NCI-H524 treated with DMSO at 0.1 percent for 48 hours (cell line): Measurements from ENCODE around the gene RSAD2.
"Not testable (repeated sequence)": the region's sequence is repeated elsewhere in the genome, so short reads cannot be mapped to it uniquely, and the experiment has no call there.

ENCODE experiments used
- DNase-seq: peaks from one replicate; lab custom pipeline; 2025; lab: John Stamatoyannopoulos, UW

The RSAD2 gene, protein sequence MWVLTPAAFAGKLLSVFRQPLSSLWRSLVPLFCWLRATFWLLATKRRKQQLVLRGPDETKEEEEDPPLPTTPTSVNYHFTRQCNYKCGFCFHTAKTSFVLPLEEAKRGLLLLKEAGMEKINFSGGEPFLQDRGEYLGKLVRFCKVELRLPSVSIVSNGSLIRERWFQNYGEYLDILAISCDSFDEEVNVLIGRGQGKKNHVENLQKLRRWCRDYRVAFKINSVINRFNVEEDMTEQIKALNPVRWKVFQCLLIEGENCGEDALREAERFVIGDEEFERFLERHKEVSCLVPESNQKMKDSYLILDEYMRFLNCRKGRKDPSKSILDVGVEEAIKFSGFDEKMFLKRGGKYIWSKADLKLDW

GRCh38 chr2:6877402-6878304 lies at the start of gene RSAD2:
RSAD2 (plus strand) TSS chr2:6877777; CDS start chr2:6877801, 24 bp downstream.
- DNase-seq, result no peak

DNA sequence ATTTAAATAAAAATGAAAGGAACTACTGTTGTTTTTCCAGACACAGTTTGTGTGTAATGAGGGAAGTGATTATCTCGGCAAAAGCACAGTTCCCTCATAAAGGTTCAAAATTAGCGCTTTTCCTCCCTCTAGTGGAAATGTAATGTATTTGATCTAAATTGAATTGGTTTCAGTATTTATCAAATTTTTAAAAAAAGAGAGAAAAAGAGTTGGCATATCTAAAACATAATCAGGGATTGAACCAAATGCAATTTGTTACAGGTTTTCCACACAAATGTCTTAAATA lies 49.3 kb upstream of the RSAD2 start:
- DNase-seq, result peak; percentile 19

DNA sequence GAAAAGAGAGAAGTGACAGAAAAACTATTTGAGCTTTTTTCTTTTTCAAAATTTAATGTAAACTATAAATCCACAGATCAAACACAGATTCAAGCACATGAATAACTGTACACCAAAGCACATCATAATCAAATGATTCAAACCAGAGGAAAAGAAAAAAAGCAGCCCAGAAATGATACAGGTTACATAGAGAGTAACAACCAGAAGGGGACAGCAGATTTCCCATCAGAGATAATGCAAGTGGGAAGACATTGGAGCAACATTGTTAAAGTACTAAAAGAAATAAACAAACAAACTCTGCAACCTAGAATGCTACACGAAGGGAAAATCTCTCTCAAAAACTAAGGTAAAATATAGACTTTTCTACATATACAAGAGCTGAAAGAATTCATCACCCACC lies 46.3 kb upstream of the RSAD2 start:
- DNase-seq, result no peak

DNA sequence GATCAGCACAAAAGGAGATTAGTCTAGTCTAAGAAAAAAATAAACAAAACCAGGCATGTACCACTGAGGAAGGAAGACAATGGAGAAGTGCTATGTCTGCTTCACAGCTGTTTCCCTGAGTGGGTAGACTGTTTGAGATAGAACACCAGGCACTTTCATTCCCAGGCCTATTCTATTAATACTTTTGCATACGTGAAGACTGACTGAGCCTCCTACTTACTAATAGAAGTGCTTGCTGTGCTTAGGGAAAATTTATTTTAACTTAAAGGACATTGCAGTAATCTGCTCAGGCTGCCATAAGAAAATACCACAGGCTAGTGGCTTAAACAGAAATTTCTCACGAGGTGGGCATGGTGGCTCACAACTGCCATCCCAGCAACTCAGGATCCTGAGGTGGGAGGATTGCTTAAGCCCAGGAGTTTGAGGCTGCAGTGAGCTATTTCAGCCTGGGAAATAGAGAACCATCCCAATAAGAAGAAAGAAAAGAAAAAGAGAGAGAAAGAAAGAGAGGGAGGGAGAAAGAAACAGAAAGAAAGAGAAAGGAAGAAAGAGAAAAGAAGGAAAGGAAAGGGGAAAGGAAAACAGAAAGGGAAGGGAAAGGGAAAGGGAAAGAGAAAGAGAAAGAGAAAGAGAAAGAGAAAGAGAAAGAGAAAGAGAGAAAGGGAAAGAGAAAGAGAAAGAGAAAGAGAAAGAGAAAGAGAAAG lies 44.8 kb upstream of the RSAD2 start:
- no peak for DNase-seq

- DNase-seq, result no peak
Observed at GRCh38 chr2:6833300-6833604, 44.3 kb upstream of the RSAD2 start.

DNA sequence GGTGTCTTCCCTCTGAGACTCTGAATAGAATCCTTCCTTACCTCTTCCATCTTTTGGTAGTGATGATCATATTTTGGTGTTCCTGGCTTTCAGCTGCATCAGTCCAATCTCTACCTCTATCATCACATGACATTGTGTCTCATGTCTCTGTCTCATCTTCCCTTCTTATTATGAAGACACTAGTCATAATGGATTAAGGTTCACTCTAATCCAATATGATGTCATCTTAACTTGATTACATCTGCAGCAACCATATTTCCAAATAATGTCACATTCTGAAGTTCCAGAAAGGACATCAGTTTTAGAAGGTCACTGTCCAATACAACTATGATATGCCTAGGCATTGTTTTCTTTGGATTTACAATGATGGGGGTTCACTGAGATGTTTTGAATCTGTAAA lies 43.4 kb upstream of the RSAD2 start:
- DNase-seq, result no peak

DNA sequence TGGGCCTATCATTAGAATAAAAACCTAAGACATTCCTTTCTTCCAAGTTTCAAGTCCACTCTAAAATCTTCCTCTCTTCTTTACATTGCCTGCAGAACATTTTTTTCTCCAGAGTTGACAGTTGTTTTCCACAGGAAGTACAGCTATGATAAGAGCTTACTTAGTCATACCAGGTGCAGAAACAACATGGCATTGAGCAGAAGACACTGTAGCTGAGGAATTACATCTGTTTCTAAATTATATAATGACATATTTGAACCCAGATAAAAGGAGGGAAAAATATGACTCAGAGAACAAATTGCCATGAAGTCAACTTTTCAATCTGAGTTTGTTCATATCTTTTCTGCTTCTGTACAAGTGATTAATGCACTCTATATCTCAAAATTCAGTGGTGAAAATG lies 42.1 kb upstream of the RSAD2 start:
- no peak for DNase-seq

DNA sequence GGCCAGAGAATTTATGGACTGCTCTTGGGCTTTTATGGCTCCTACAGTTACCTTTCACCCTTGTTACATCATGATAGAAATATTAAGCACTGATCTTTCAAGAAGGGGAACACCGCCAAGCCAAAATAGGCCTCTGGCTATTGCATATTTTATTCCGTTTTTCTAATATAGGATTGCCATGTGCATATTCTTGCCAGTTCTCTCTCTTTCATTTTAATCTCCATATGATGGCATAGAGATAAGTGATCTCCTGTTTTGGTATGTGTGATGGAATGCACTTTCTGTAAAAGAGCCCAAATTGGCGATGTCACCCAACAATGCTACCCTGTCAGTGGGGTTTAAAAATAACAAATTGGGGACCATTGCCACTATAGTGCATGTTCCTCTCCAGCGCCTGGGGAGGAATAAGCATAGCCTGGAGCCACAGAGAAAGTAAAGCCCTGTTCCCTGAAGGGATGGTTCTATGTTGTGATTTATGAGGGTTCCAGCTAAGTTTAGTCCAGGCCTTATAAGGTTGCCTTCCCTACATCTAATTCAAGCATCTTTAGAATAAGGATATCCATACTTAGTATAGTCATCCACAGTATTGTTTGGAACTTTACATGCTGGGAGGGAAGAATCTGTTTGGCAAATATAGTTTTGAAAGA lies 38.8 kb upstream of the RSAD2 start:
- DNase-seq, result no peak

DNA sequence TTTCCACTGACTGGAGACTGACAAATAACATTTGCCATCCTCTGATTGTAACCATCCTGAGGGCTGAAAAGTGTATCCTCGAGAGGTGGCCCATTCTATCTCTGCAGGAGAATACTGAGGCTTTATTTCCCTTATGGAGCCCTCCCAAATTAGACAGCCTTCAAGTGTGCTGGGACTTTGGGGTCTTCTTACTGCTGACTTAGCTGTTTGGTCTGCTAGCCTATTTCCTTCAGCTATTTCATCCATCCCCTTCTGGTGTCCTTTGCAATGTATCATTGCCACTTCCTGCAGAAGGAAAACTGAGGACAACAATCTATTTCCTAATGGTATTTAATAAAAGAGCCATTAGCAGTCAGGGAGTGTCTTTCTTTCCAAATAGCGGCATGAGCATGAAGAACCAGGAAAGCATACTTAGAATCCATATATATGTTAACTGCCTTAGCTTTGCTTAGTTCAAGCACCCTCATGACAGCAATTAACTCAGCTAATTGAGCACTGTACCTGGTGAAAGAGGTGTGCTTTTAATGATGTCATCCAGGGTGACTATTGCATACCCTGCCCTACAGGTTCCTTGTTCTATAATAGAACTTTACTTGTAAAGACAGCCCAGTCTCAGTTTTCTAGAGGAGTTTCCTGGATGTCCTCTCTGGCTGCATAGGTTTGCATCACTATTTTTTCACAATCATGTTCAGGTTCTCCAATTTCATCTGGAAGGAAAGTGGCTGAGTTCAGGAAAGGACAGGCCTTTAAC lies 35.9 kb upstream of the RSAD2 start:
- no peak for DNase-seq

DNA sequence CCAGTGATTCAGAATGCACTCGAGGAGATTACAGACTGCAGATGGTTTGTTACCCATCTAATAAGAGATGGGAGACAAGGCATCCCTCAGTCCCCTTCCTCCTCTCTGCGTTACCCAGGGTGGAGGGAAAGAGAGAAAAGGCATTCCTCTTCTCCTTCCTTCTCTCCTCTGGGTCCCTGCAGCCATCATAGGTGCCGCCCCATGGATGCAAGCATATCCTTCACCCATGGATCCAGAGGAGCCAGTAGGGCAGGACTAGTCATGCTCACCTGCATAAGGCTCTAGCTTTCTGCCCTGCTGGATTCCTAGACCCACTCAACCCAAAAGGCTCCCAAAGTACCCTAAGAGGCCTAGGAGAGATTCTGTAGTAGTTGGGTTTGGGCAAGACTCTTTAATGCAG lies 32.3 kb upstream of the RSAD2 start:
- no peak for DNase-seq

DNA sequence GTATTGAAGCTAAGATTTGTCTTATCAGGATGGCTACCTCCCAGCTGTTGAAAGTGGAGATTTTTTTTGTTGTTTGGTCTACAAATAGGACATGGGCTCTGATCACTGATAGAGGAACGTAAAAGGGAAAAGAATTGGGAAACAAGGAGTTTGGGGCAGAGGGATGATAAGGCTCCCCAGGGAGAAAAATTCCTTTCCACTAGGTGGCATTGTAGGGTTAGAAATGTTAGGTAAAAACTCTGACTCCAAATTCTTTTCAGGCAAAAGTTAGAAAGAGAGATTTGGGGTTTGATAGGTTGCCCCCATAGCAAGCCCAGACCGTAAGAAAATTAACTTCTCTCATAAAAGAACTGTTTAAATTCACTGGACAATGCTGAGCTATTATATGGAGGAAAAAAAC lies 31.7 kb upstream of the RSAD2 start:
- DNase-seq, result no peak

GRCh38 chr2:6846540-6846939 lies 31.0 kb upstream of the RSAD2 start:
- DNase-seq, result no peak

DNA sequence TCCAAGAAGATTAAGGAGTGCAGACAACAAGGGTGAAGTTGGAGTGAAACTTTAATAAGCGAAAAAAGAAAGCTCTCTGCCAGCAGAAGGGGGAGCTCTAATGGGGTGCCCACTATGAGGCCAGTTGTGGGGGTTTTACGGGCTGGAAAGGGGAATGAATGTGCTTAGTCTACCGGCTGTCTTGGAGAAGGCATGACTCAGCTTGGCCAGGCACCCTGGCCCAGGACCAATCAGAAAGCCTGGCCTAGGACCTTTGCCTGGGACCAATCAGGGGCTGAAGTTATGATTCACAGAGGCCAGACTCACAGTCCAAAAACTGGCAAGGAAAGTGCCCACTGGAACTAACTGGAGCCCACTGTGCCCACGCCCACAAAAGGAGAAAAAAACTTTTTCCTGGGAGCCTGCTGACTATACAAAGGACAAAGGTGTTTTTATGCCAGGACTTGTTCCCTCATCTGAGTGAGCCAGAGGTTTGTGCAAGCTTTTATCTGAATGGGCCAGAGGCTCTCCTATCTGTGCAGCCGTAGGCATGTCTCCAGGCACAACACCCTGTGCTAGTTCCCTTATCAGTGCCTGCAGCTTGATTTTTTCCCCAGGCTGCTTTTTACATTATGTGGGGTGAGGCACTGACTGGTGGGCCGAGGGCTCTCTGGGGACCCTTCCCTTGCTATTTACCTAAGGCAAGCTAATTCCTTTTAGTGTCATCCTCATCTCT lies 30.5 kb upstream of the RSAD2 start:
- DNase-seq, result no peak

GRCh38 chr2:6852195-6852594 lies 25.4 kb upstream of the RSAD2 start:
- DNase-seq, result no peak

DNA sequence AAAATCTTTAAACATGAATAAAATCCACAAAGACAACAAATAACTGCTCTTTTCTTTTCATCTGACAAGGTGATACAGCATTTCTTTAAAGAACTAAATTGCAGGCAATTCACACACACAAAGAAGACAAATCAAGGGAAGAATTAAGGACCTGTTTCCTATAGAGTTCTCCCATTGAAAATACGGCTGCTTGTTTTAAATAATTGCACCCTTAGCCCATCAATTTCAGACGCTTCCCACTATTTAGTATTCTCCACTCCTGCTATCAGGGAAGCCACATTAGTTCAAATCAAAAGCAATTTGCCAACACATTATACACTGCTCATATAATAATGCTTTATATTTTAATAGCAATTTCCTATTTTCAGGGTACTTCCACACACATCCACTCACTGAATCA lies 23.2 kb upstream of the RSAD2 start:
- no peak for DNase-seq

- DNase-seq, result no peak
Observed at GRCh38 chr2:6855860-6856547, 21.6 kb upstream of the RSAD2 start.

DNA sequence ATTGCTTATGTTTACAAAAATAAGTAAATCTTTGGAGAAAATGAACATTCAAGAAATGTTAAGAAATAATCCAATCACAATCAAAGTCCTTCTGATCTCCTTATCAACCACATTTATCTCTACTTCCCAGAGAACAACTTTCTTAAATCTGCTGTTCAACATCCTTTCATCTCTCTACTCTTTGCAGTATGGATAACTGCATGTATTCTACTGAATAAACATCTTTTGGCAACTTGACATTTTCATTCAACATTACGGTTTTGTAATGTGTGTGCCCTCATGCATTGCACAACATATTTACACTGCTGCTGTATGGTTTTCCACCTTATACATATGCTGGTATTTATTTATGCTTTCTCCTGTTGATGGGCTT lies 21.0 kb upstream of the RSAD2 start:
- DNase-seq, result no peak

- not testable (repeated sequence) for DNase-seq
Observed at GRCh38 chr2:6858466-6859027, 19.0 kb upstream of the RSAD2 start.

DNA sequence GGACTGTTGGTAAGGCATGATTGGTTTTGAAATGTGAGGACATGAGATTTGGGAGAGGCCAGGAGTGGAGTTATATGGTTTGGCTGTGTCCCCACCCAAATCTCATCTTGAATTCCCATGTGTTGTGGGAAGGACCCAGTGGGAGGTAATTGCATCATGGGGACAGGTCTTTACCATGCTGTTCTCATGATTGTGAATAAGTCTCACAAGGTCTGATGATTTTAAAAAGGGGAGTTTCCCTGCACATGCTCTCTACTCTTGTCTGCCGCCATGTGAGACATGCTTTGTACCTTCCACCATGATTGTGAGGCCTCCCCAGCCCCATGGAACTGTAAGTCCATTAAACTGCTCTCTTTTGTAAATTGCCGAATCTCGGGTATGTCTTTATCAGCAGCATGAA lies 17.3 kb upstream of the RSAD2 start:
- no peak for DNase-seq

- no peak for DNase-seq
Observed at GRCh38 chr2:6863792-6864191, 13.8 kb upstream of the RSAD2 start.
